ENCODE results near the gene RFNG. TPM values are rescaled to one million over a fixed set of nuclear protein-coding genes. Genes with fewer than 3 reads are reported as not detected.

RFNG gene
- total RNA-seq, 1 donor from 2014 or later, result 13.6 TPM

DNA sequence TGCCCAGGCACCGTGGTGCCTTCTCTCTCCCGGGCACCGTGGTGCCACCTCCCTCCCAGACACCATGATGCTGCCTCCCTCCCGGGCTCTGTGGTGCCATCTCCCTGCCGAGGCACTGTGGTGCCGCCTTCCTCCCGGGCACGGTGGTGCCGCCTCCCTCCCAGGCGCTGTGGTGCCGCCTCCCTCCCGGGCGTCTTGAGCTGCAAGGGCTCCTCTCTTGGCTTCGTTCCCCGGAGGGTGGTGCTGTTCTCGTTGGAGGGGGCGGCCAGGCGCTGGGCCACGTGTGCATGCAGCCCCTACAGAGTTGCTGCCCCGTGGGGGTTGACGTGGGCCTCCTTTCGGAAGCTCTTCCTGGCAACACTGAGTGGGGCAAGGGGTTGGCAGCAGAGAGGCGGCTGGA, 37.2 kb downstream of the RFNG start:
- no peaks in the 10 kb centered on the region for H3K9me3 Mint-ChIP-seq
- H3K27ac ChIP-seq, result no peak overlapping the region
- no peak overlapping the region for H3K4me3 Mint-ChIP-seq
- no peaks in the 10 kb centered on the region for H3K36me3 Mint-ChIP-seq
- no peak for DNase-seq (ENCODE audit: low spot score)
- H2AFZ ChIP-seq (replicated peaks), result no peak overlapping the region
- no peaks in the 10 kb centered on the region for H3K9me3 ChIP-seq (ENCODE audit: low read depth)
- H3K4me1 ChIP-seq, result no peaks in the 10 kb centered on the region
- peaks cover 3% of the 10 kb centered on the region for H3K4me1 Mint-ChIP-seq
- peaks cover 1% of the 10 kb centered on the region for H4K20me1 ChIP-seq (ENCODE audit: low read depth)
- H3K4me2 ChIP-seq, result no peak overlapping the region
- H3K27me3 ChIP-seq, result no peaks in the 10 kb centered on the region
- H3K9ac ChIP-seq, result peak overlapping the region; percentile 42
- H3K27me3 Mint-ChIP-seq (ENCODE audit: insufficient read depth, low read depth), result peaks cover 3% of the 10 kb centered on the region
- H3F3A ChIP-seq (ENCODE audit: low read depth), result peaks cover 2% of the 10 kb centered on the region
- no peaks in the 10 kb centered on the region for H3K36me3 ChIP-seq
- no peaks in the 10 kb centered on the region for H3K79me2 ChIP-seq (ENCODE audit: low read depth)
- H3K27ac Mint-ChIP-seq, result no peak overlapping the region
- H3K4me3 ChIP-seq, result no peak overlapping the region
- TF ChIP-seq EZH2phosphoT487 (IDR thresholded peaks at IDR 0.05) (no peak), EZH2 (IDR thresholded peaks at IDR 0.05) (no peak)
- TF ChIP-seq, protein P1, sequence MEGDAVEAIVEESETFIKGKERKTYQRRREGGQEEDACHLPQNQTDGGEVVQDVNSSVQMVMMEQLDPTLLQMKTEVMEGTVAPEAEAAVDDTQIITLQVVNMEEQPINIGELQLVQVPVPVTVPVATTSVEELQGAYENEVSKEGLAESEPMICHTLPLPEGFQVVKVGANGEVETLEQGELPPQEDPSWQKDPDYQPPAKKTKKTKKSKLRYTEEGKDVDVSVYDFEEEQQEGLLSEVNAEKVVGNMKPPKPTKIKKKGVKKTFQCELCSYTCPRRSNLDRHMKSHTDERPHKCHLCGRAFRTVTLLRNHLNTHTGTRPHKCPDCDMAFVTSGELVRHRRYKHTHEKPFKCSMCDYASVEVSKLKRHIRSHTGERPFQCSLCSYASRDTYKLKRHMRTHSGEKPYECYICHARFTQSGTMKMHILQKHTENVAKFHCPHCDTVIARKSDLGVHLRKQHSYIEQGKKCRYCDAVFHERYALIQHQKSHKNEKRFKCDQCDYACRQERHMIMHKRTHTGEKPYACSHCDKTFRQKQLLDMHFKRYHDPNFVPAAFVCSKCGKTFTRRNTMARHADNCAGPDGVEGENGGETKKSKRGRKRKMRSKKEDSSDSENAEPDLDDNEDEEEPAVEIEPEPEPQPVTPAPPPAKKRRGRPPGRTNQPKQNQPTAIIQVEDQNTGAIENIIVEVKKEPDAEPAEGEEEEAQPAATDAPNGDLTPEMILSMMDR (IDR thresholded peaks at IDR 0.05), result no peak

DNA sequence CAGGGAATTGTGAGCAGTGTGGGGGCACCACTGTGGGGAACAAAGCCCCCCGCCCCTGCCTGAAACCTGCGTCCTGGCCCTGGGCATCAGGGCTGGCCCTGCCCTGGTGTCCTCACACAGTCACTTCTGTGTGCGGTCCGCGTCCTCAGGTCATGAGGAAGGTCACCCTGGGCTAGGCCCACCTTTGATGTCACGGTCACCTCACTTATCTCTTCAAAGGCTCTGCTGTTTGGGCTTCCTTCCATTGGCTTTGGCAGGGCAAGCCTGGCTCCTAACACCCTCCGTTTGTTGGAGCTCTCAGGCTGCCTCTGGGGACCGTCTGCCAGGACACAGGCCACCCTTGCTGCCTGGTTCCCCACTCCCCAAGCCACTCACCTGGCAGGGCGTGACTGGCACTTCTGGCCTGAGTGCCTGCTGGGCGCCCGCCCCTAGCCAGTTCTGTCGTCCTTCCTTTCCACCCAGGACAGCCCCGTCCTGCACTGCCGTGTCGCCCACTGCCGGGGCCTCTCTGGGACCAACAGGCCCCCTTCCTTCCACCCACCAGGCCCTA, 37.8 kb downstream of the RFNG start:
- Mint-ChIP-seq H3K9me3 (no peaks in the 10 kb centered on the region), H3K4me3 (no peak overlapping the region), H3K36me3 (no peaks in the 10 kb centered on the region), H3K27me3 (ENCODE audit: insufficient read depth, low read depth) (peaks cover 3% of the 10 kb centered on the region), H3K4me1 (peaks cover 3% of the 10 kb centered on the region), H3K27ac (peak overlapping the region; percentile 60)
- no peak for DNase-seq (ENCODE audit: low spot score)
- Histone ChIP-seq H3K27me3 (no peaks in the 10 kb centered on the region), H3K4me1 (no peaks in the 10 kb centered on the region), H3K4me3 (no peak overlapping the region), H3K79me2 (ENCODE audit: low read depth) (no peaks in the 10 kb centered on the region), H3K9me3 (ENCODE audit: low read depth) (no peaks in the 10 kb centered on the region), H3K27ac (no peak overlapping the region), H3F3A (ENCODE audit: low read depth) (peaks cover under 1% of the 10 kb centered on the region), H4K20me1 (ENCODE audit: low read depth) (no peaks in the 10 kb centered on the region), H2AFZ (replicated peaks) (no peak overlapping the region), H3K36me3 (no peaks in the 10 kb centered on the region), H3K4me2 (no peak overlapping the region), H3K9ac (no peak overlapping the region)
- TF ChIP-seq, protein P1 (IDR thresholded peaks at IDR 0.05), result no peak
- TF ChIP-seq EZH2phosphoT487 (IDR thresholded peaks at IDR 0.05) (no peak), EZH2 (IDR thresholded peaks at IDR 0.05) (no peak)

DNA sequence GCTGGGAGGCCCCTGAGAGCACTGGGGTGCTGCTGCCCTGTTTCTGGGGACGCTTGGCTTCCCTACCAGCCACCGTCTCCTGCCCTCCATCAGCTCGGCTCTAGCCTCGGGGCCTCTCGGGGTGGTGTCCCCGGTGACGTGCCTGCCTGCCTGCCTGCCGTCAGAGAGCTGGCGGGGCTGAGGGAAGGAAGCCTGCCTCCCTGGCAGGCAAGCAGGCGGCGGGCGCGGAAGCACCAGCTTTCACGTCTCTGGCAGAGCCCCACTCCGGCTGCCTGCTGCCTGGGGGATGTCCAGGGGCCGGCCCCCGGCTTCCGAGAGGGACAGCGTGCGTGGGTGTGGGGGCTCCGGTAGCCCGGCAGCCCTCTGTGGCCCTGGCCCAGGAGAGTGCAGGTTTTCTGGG, 38.3 kb downstream of the RFNG start:
- Histone ChIP-seq H3K27ac (no peak overlapping the region), H2AFZ (replicated peaks) (no peak overlapping the region), H3K4me1 (no peaks in the 10 kb centered on the region), H4K20me1 (ENCODE audit: low read depth) (no peaks in the 10 kb centered on the region), H3F3A (ENCODE audit: low read depth) (no peaks in the 10 kb centered on the region), H3K79me2 (ENCODE audit: low read depth) (no peaks in the 10 kb centered on the region), H3K36me3 (no peaks in the 10 kb centered on the region), H3K9me3 (ENCODE audit: low read depth) (no peaks in the 10 kb centered on the region), H3K9ac (peak overlapping the region; percentile 37), H3K4me2 (no peak overlapping the region), H3K4me3 (no peak overlapping the region), H3K27me3 (no peaks in the 10 kb centered on the region)
- no peak for DNase-seq (ENCODE audit: low spot score)
- no peak overlapping the region for H3K27ac Mint-ChIP-seq
- H3K4me1 Mint-ChIP-seq, result peaks cover 3% of the 10 kb centered on the region
- no peak overlapping the region for H3K4me3 Mint-ChIP-seq
- TF ChIP-seq, protein P1 (IDR thresholded peaks at IDR 0.05), result no peak
- TF ChIP-seq EZH2phosphoT487 (IDR thresholded peaks at IDR 0.05) (no peak), EZH2 (IDR thresholded peaks at IDR 0.05) (no peak)
- H3K27me3 Mint-ChIP-seq (ENCODE audit: insufficient read depth, low read depth), result peaks cover 3% of the 10 kb centered on the region
- H3K36me3 Mint-ChIP-seq, result no peaks in the 10 kb centered on the region
- H3K9me3 Mint-ChIP-seq, result no peaks in the 10 kb centered on the region

Data from neural progenitor cell (in vitro differentiated cells).